Upper lobe of left lung (tissue), 4 donors: ENCODE data around the gene ANKRD34B.

Experiments
- CTCF ChIP-seq, 6 experiments: fragments of 450-650 bp in 4 of 6; fragments of 200-600 bp in 2 of 6; sonication (generic) in 2 of 6; IDR thresholded peaks; one replicate each; pipeline ENCODE4 v1.5.1; 2016 to 2019; ENCODE audit warnings: antibody characterized with exemption in 6 of 6
- POLR2A ChIP-seq, 4 donors: fragments of 450-650 bp; IDR thresholded peaks; one replicate each; pipeline ENCODE4 v1.5.1; 2016 to 2017; ENCODE audit warnings: antibody characterized with exemption in 4 of 4, mild to moderate bottlenecking in 2 of 4

- TF ChIP-seq POLR2A (IDR thresholded peaks at IDR 0.05) (no peak), CTCF (IDR thresholded peaks at IDR 0.05) (no peak)
These were observed 31.0 kb upstream of the ANKRD34B start for GRCh38 chr5:80600943-80601693.
